Right lobe of liver (tissue), 4 donors: ENCODE measurements around the gene DNALI1.

Experiments used
- POLR2A ChIP-seq: fragments of 450-650 bp; IDR thresholded peaks from one replicate; pipeline ENCODE4 v1.6.1; 2017; ENCODE audit warnings: antibody characterized with exemption, mild to moderate bottlenecking
- TF ChIP-seq, protein P1 (sequence below), 4 donors: fragments of 200-600 bp in 3 of 4; fragments of 450-650 bp in 1 of 4; IDR thresholded peaks; one replicate each; pipeline versions ENCODE4 v1.5.1 to v1.8.0; 2016 to 2022; ENCODE audit warnings: antibody characterized with exemption in 4 of 4, mild to moderate bottlenecking in 2 of 4
- donor health status: DM: no; HTN: no; CAD: no.
- donor health status: DM: no; HTN: no; CAD: no.
- donor health status: DM: no; HTN: yes; CAD: no.

- TF ChIP-seq, protein P1, sequence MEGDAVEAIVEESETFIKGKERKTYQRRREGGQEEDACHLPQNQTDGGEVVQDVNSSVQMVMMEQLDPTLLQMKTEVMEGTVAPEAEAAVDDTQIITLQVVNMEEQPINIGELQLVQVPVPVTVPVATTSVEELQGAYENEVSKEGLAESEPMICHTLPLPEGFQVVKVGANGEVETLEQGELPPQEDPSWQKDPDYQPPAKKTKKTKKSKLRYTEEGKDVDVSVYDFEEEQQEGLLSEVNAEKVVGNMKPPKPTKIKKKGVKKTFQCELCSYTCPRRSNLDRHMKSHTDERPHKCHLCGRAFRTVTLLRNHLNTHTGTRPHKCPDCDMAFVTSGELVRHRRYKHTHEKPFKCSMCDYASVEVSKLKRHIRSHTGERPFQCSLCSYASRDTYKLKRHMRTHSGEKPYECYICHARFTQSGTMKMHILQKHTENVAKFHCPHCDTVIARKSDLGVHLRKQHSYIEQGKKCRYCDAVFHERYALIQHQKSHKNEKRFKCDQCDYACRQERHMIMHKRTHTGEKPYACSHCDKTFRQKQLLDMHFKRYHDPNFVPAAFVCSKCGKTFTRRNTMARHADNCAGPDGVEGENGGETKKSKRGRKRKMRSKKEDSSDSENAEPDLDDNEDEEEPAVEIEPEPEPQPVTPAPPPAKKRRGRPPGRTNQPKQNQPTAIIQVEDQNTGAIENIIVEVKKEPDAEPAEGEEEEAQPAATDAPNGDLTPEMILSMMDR (IDR thresholded peaks at IDR 0.05), result no peak
- no peak for TF ChIP-seq POLR2A
Observed at GRCh38 chr1:37545019-37545418, 11.7 kb upstream of the DNALI1 start.
